K562 (cell line): Measurements from ENCODE around the gene MYLK2. TPM values are rescaled to one million over a fixed set of nuclear protein-coding genes. Genes with fewer than 3 reads are reported as not detected.

ENCODE experiments used
- ATF2 ChIP-seq: sonication (generic); formaldehyde crosslinking; IDR thresholded peaks from 2 replicates; pipeline ENCODE4 v1.8.1; 2022; ENCODE audit warnings: missing genetic modification reagents
- CREM ChIP-seq: IDR thresholded peaks from 2 replicates; pipeline ENCODE4 v1.6.1; 2014; ENCODE audit warnings: antibody characterized with exemption, low read depth
- EP300 ChIP-seq: IDR thresholded peaks from 2 replicates; pipeline ENCODE4 v1.6.1; 2012; ENCODE audit warnings: low read length, improper control_type of control experiment
- ERF ChIP-seq: fragments of 450-650 bp; formaldehyde crosslinking; IDR thresholded peaks from 2 replicates; pipeline ENCODE4 v1.4.0; 2020; ENCODE audit warnings: mild to moderate bottlenecking, mixed read lengths
- ESRRB ChIP-seq: fragments of 250-450 bp; sonication (Bioruptor Pico); IDR thresholded peaks from 2 replicates; pipeline ENCODE4 v1.5.0; 2020; ENCODE audit warnings: mild to moderate bottlenecking, moderate library complexity, borderline replicate concordance
- FOSL1 ChIP-seq: fragments of 200-800 bp; sonication (Bioruptor generic); conservative IDR thresholded peaks from 2 replicates; pipeline ENCODE4 v1.6.1; 2016; ENCODE audit warnings: missing genetic modification characterization, missing compliant biosample characterization
- HDGF ChIP-seq: fragments of 450-650 bp; IDR thresholded peaks from 2 replicates; pipeline ENCODE4 v1.6.1; 2016
- HMG20A ChIP-seq: fragments of 450-650 bp; formaldehyde crosslinking; conservative IDR thresholded peaks from 2 replicates; pipeline ENCODE4 v1.4.0; 2020; ENCODE audit warnings: mild to moderate bottlenecking, mixed read lengths
- JUN ChIP-seq, 2 experiments: sonication (generic) in 1 of 2; formaldehyde crosslinking in 1 of 2; IDR thresholded peaks; 2 replicates each; pipeline versions ENCODE4 v1.6.1 to v1.8.0; 2012 to 2022; ENCODE audit warnings: borderline replicate concordance in 2 of 2, mild to moderate bottlenecking in 2 of 2, improper control_type of control experiment in 1 of 2, low read depth in 1 of 2, low read length in 1 of 2, missing genetic modification reagents in 1 of 2
- MAZ ChIP-seq, 2 experiments: fragments of 450-650 bp in 1 of 2; sonication (generic) in 1 of 2; formaldehyde crosslinking; IDR thresholded peaks in 1 of 2; conservative IDR thresholded peaks in 1 of 2; 2 replicates each; pipeline versions ENCODE4 v1.4.0 to v1.5.0; 2020; ENCODE audit warnings: mild to moderate bottlenecking in 1 of 2, missing genetic modification reagents in 1 of 2
- MEIS2 ChIP-seq: fragments of 450-650 bp; IDR thresholded peaks from 2 replicates; pipeline ENCODE4 v1.6.1; 2014; ENCODE audit warnings: mild to moderate bottlenecking; ENCODE audit not compliant: partially characterized antibody
- NONO ChIP-seq, 2 experiments: fragments of 200-400 bp in 1 of 2; fragments of 450-650 bp in 1 of 2; formaldehyde crosslinking in 1 of 2; IDR thresholded peaks; 2 replicates each; pipeline ENCODE4 v1.6.1; 2017; ENCODE audit warnings: low read depth in 2 of 2, mild to moderate bottlenecking in 2 of 2, moderate library complexity in 2 of 2, low read length in 1 of 2
- PHF21A ChIP-seq: fragments of 450-650 bp; IDR thresholded peaks from 2 replicates; pipeline ENCODE4 v1.6.1; 2017; ENCODE audit warnings: low read depth, borderline replicate concordance
- PKNOX1 ChIP-seq: fragments of 450-650 bp; IDR thresholded peaks from 2 replicates; pipeline ENCODE4 v1.6.1; 2016
- RCOR1 ChIP-seq, 2 experiments: IDR thresholded peaks; 2 replicates each; pipeline ENCODE4 v1.6.1; 2012; ENCODE audit warnings: low read depth in 2 of 2, low read length in 2 of 2, borderline replicate concordance in 1 of 2, improper control_type of control experiment in 1 of 2
- SLC30A9 ChIP-seq: fragments of 250-450 bp; sonication (Bioruptor Pico); IDR thresholded peaks from 2 replicates; pipeline ENCODE4 v1.8.0; 2022; ENCODE audit warnings: mild to moderate bottlenecking, moderate library complexity
- SMC3 ChIP-seq: conservative IDR thresholded peaks from 2 replicates; pipeline ENCODE4 v1.6.1; 2011; ENCODE audit warnings: low read depth, low read length, improper control_type of control experiment; ENCODE audit not compliant: insufficient read depth
- STAT5A ChIP-seq: IDR thresholded peaks from 2 replicates; pipeline ENCODE4 v1.6.1; 2012; ENCODE audit warnings: low read length, inconsistent platforms, borderline replicate concordance
- TCFL5 ChIP-seq: fragments of 250-450 bp; sonication (Bioruptor Pico); conservative IDR thresholded peaks from 2 replicates; pipeline ENCODE4 v1.6.1; 2021; ENCODE audit warnings: mild to moderate bottlenecking, moderate library complexity, matching md5 sums
- TFAP4 ChIP-seq: sonication (generic); formaldehyde crosslinking; IDR thresholded peaks from 2 replicates; pipeline ENCODE4 v1.8.0; 2022; ENCODE audit warnings: missing genetic modification reagents, mild to moderate bottlenecking, moderate library complexity, borderline replicate concordance
- YY1 ChIP-seq, 3 experiments: IDR thresholded peaks; 2 replicates each; pipeline ENCODE4 v1.6.1; 2011; ENCODE audit warnings: low read length in 2 of 3, mild to moderate bottlenecking in 2 of 3, moderate library complexity in 2 of 3, borderline replicate concordance in 1 of 3, control low read depth in 1 of 3, low read depth in 1 of 3; ENCODE audit not compliant: insufficient read depth in 3 of 3, insufficient replicate concordance in 2 of 3, control insufficient read depth in 1 of 3, insufficient read length in 1 of 3; ENCODE audit errors: extremely low read depth in 1 of 3
- ZEB2 ChIP-seq: fragments of 450-650 bp; IDR thresholded peaks from 2 replicates; pipeline ENCODE4 v1.6.1; 2016
- ZNF561 ChIP-seq: fragments of 450-650 bp; formaldehyde crosslinking; conservative IDR thresholded peaks from 2 replicates; pipeline ENCODE4 v1.4.0; 2020; ENCODE audit warnings: mild to moderate bottlenecking, moderate library complexity
- polyA plus RNA-seq, 8 experiments: library from polyadenylated mRNA; depleted of rRNA in 4 of 8; stranded (reverse) in 5 of 8; unstranded in 3 of 8; fragments of >200 nt; fragmentation: Nextera tagmentation in 2 of 8; fragmentation: Illumina TruSeq in 1 of 8; extraction: Ambion mirVana in 2 of 8; extraction: Trizol in 1 of 8; gene quantifications; 2 replicates each; pipeline versions ENCODE4 v1.2.1 to v1.2.3, GENCODE V29; 2011 to 2014; ENCODE audit warnings: inconsistent platforms in 1 of 8, missing spikeins in 1 of 8
- total RNA-seq, 7 experiments: library from RNA; depleted of rRNA in 6 of 7; stranded (reverse); fragments of >200 nt in 6 of 7; fragmentation: Illumina TruSeq in 2 of 7; extraction: Trizol in 2 of 7; gene quantifications; 2 replicates each; pipeline versions ENCODE4 v1.2.1 to v1.2.3, GENCODE V29; 2011 to 2021; ENCODE audit warnings: low replicate concordance in 1 of 7

The MYLK2 gene
- total and polyA plus RNA-seq, 9 of the 15 experiments (the other 6 are each of a cell fraction or from before 2014, with no cell fraction given) = 0.07 to 0.53 (median 0.18) TPM; not detected in 2

- TF ChIP-seq PKNOX1 = peak; percentile 62
- TF ChIP-seq MEIS2 = peak; percentile 77
- no peak for TF ChIP-seq SLC30A9 (CRISPR knock-in tag)
- TF ChIP-seq MAZ (CRISPR knock-in tag; conservative IDR thresholded peaks at IDR 0.05 in 1 of 2, IDR thresholded peaks at IDR 0.05 in 1 of 2) = 0 out of 4 replicates have a peak, but pooled peaks of 1 of the 2 experiments have one; percentile 36
- TF ChIP-seq FOSL1 (tag) = no peak
- TF ChIP-seq HDGF = no peak
- TF ChIP-seq HMG20A = no peak
- peak; percentile 9; the same call in 1 of the 2 replicates for TF ChIP-seq TFAP4 (CRISPR knock-in tag)
- 0 out of 2 replicates have a peak, but pooled peaks have one; percentile 27 for TF ChIP-seq CREM
- peak in 1 of 2 experiments; percentile 71; a peak in 2 of 4 replicates for TF ChIP-seq RCOR1 (IDR thresholded peaks at IDR 0.05; ENCODE audit: borderline replicate concordance in 1 of 2, low read depth in 2 of 2, low read length in 2 of 2)
- 0 out of 2 replicates have a peak, but pooled peaks have one; percentile 30 for TF ChIP-seq JUN (IDR thresholded peaks at IDR 0.05; ENCODE audit: borderline replicate concordance, low read depth, low read length)
- no peak for TF ChIP-seq JUN (CRISPR knock-in tag; IDR thresholded peaks at IDR 0.05; ENCODE audit: borderline replicate concordance)
- no peak for TF ChIP-seq STAT5A
- no peak for TF ChIP-seq ESRRB
- peak; percentile 89 for TF ChIP-seq SMC3
- peak; percentile 95 for TF ChIP-seq PHF21A
- TF ChIP-seq ZNF561 (CRISPR knock-in tag) = no peak
- TF ChIP-seq EP300 = no peak
- no peak for TF ChIP-seq ATF2 (CRISPR knock-in tag)
- TF ChIP-seq ERF (CRISPR knock-in tag) = no peak
- no peak for TF ChIP-seq TCFL5
- TF ChIP-seq NONO (IDR thresholded peaks at IDR 0.05; ENCODE audit: low read depth in 2 of 2, low read length in 1 of 2) = no peak
- peak in 2 of 3 experiments; percentile 26 to 29 for TF ChIP-seq YY1 (IDR thresholded peaks at IDR 0.05; ENCODE audit: borderline replicate concordance in 1 of 3, control insufficient read depth in 1 of 3, extremely low read depth in 1 of 3, insufficient read depth in 3 of 3, insufficient read length in 1 of 3, insufficient replicate concordance in 2 of 3, low read depth in 1 of 3, low read length in 2 of 3)
- TF ChIP-seq ZEB2 = no peak
Observed at GRCh38 chr20:31822421-31823330, 3.5 kb downstream of the MYLK2 start (continued).
